Karpas-422 (cell line): ENCODE data around the gene RECQL. TPM values are rescaled to one million over a fixed set of nuclear protein-coding genes. Genes with fewer than 3 reads are reported as not detected.
A peak's percentile ranks its signal among the peaks of the same experiment; 100 is the strongest.
"Not testable (repeated sequence)": the region's sequence is repeated elsewhere in the genome, so short reads cannot be mapped to it uniquely, and the experiment has no call there.

Source experiments
- DNase-seq: peaks from one replicate; pipeline ENCODE4 v3.0.0-alpha.2; 2015
- H2AFZ ChIP-seq: fragments of 200-600 bp; sonication (generic); 2 replicates; pipeline ENCODE4 v1.6.1; 2014; ENCODE audit warnings: antibody characterized with exemption, low read length, mixed read lengths
- H3K27ac ChIP-seq: fragments of 200-600 bp; sonication (generic); 2 replicates; pipeline ENCODE4 v1.5.1; 2014; ENCODE audit warnings: mild to moderate bottlenecking, low read length, moderate library complexity
- H3K27me3 ChIP-seq: fragments of 200-600 bp; sonication (generic); 2 replicates; pipeline ENCODE4 v1.6.1; 2014; ENCODE audit warnings: low read length, mixed read lengths
- H3K36me3 ChIP-seq: fragments of 200-600 bp; sonication (generic); 2 replicates; pipeline ENCODE4 v1.6.1; 2014; ENCODE audit warnings: low read length, mixed read lengths; ENCODE audit not compliant: insufficient read depth
- H3K4me1 ChIP-seq: fragments of 200-600 bp; sonication (generic); 2 replicates; pipeline ENCODE4 v1.6.1; 2014; ENCODE audit warnings: mild to moderate bottlenecking, low read length, mixed read lengths
- H3K4me2 ChIP-seq: fragments of 200-600 bp; sonication (generic); 2 replicates; pipeline ENCODE4 v1.6.1; 2014; ENCODE audit warnings: low read length, low read depth, mild to moderate bottlenecking; ENCODE audit not compliant: poor library complexity, severe bottlenecking
- H3K4me3 ChIP-seq: fragments of 200-600 bp; sonication (generic); 2 replicates; pipeline ENCODE4 v1.5.1; 2014; ENCODE audit warnings: mild to moderate bottlenecking, antibody characterized with exemption, low read length, mixed read lengths
- H3K79me2 ChIP-seq: fragments of 200-600 bp; sonication (generic); 2 replicates; pipeline ENCODE4 v1.6.1; 2014; ENCODE audit warnings: mild to moderate bottlenecking, low read length, mixed read lengths
- H3K9ac ChIP-seq: fragments of 200-600 bp; sonication (generic); 2 replicates; pipeline ENCODE4 v1.6.0; 2014; ENCODE audit warnings: low read length
- H3K9me2 ChIP-seq: fragments of 200-600 bp; sonication (generic), shearing (Covaris generic); replicated peaks from 2 replicates; pipeline ENCODE4 v1.6.0; 2014; ENCODE audit warnings: mild to moderate bottlenecking, low read length, moderate library complexity; ENCODE audit not compliant: insufficient read depth
- H3K9me3 ChIP-seq: fragments of 300-700, 200-600 bp; sonication (generic); 2 replicates; pipeline ENCODE4 v1.6.1; 2014; ENCODE audit warnings: low read length, mixed read lengths
- H4K20me1 ChIP-seq: fragments of 200-600 bp; sonication (generic); 2 replicates; pipeline ENCODE4 v1.6.1; 2014; ENCODE audit warnings: mild to moderate bottlenecking, antibody characterized with exemption, low read length, low read depth; ENCODE audit not compliant: insufficient read depth
- total RNA-seq: library from RNA; depleted of rRNA; stranded (reverse); fragments of >200 nt; shearing (Covaris generic); gene quantifications from 2 replicates; pipeline ENCODE4 v1.2.3, GENCODE V29; 2014; ENCODE audit warnings: low replicate concordance

Gene RECQL
- total RNA-seq, 1 experiment from 2014 or later = 47.2 TPM

DNA sequence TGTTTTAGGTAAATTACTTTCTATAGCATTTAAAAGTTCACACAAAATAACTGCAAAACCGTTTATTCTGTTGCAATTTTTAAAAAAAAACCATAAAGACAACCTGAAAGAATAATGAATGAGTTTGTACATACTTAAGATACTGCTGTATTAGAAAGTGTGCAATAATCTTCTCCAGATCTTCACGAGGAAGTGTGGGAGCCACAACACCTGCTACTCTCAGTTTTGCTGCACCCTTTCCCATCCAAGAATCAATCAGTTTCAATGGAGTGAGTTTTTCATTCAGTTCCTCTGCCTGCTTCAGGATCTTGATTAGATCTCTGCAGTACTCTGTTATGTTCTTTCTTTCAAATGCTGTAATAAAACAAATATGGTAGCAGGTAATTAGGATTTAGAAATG lies 30.1 kb downstream of the RECQL start:
- Histone ChIP-seq H3K9me3 (no peaks in the 10 kb centered on the region), H3K4me1 (no peaks in the 10 kb centered on the region; the same call in 1 of the 2 replicates), H3K4me2 (no peak overlapping the region), H4K20me1 (no peaks in the 10 kb centered on the region), H3K27me3 (no peaks in the 10 kb centered on the region), H3K4me3 (no peak overlapping the region), H3K9ac (no peak overlapping the region), H3K36me3 (peaks cover 49% of the 10 kb centered on the region), H2AFZ (no peak overlapping the region), H3K27ac (no peak overlapping the region), H3K9me2 (no peaks in the 10 kb centered on the region), H3K79me2 (no peaks in the 10 kb centered on the region)
- DNase-seq = no peak

DNA sequence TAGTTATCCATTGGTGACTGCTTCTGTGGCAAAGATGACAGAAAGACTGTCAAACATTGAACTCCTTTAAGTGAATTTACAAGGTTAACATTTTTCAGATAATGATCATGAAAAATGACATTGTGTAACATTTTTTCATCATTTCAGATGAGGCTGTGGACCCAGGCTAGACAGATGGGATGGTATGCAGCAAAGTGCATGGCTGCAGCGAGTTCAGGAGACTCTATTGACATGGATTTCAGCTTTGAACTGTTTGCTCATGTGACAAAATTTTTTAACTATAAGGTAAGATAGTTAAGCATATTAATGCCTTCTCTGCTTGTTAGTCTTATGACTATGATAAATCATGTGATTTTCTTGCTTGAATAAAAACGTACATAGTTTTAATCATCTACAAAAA lies 34.1 kb downstream of the RECQL start:
- not testable (repeated sequence) for H4K20me1 ChIP-seq, H3K4me3 ChIP-seq, H3K4me1 ChIP-seq, H2AFZ ChIP-seq, H3K4me2 ChIP-seq, H3K79me2 ChIP-seq, H3K27me3 ChIP-seq, H3K9ac ChIP-seq, DNase-seq, H3K27ac ChIP-seq, H3K9me3 ChIP-seq, H3K9me2 ChIP-seq
- peaks cover 25% of the 10 kb centered on the region for H3K36me3 ChIP-seq

DNA sequence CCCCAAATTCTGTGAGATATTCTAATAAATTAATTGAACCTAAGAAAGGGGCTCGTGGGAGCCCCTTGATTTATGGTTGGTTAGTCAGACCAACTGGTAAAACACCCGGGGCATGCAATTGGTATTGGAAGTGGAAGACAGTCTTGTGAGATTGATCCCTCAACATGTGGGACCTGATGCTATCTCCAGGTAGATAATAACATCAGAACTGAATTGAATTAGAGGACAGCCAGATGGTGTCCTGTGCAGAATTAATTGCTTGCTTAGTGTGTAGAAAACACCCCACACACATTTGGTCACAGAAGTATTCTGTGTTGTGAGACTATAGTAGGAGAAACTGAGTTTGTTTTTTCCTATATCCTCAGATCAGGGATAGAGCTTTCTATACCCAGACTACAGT lies 42.0 kb downstream of the RECQL start:
- no peak overlapping the region for H3K27ac ChIP-seq
- H2AFZ ChIP-seq = no peak overlapping the region
- H3K27me3 ChIP-seq = no peaks in the 10 kb centered on the region
- DNase-seq = peak; percentile 31
- H4K20me1 ChIP-seq = no peaks in the 10 kb centered on the region
- H3K4me1 ChIP-seq = no peaks in the 10 kb centered on the region
- H3K9ac ChIP-seq = no peak overlapping the region
- no peaks in the 10 kb centered on the region for H3K9me2 ChIP-seq
- H3K4me2 ChIP-seq = no peak overlapping the region
- H3K36me3 ChIP-seq = peaks cover 23% of the 10 kb centered on the region
- H3K9me3 ChIP-seq = no peaks in the 10 kb centered on the region
- H3K79me2 ChIP-seq = no peaks in the 10 kb centered on the region
- H3K4me3 ChIP-seq = no peak overlapping the region

- Histone ChIP-seq H3K27me3 (no peaks in the 10 kb centered on the region), H2AFZ (no peak overlapping the region), H3K27ac (no peak overlapping the region), H4K20me1 (no peaks in the 10 kb centered on the region), H3K9me2 (no peaks in the 10 kb centered on the region), H3K9me3 (no peaks in the 10 kb centered on the region), H3K4me1 (no peaks in the 10 kb centered on the region), H3K4me3 (no peak overlapping the region), H3K9ac (no peak overlapping the region), H3K36me3 (peaks cover 24% of the 10 kb centered on the region), H3K4me2 (no peak overlapping the region), H3K79me2 (peaks cover 6% of the 10 kb centered on the region)
- DNase-seq = no peak
Observed at GRCh38 chr12:21456291-21456780, 45.1 kb downstream of the RECQL start.

GRCh38 chr12:21453312-21453852 lies 48.1 kb downstream of the RECQL start:
- Histone ChIP-seq H3K27ac (no peak overlapping the region), H3K4me3 (no peak overlapping the region), H3K9me2 (no peaks in the 10 kb centered on the region), H2AFZ (no peak overlapping the region), H3K79me2 (peaks cover 6% of the 10 kb centered on the region), H3K27me3 (no peaks in the 10 kb centered on the region), H3K4me2 (no peak overlapping the region), H3K9ac (no peak overlapping the region), H3K9me3 (no peaks in the 10 kb centered on the region), H3K36me3 (peaks cover 30% of the 10 kb centered on the region), H3K4me1 (no peaks in the 10 kb centered on the region), H4K20me1 (no peaks in the 10 kb centered on the region)
- DNase-seq = no peak

- H3K27ac ChIP-seq = no peak overlapping the region
- no peak overlapping the region for H3K9ac ChIP-seq
- no peaks in the 10 kb centered on the region for H3K27me3 ChIP-seq
- no peak for DNase-seq
- H3K9me2 ChIP-seq = no peaks in the 10 kb centered on the region
- peaks cover 6% of the 10 kb centered on the region for H3K79me2 ChIP-seq
- no peaks in the 10 kb centered on the region for H3K9me3 ChIP-seq
- H3K36me3 ChIP-seq = peaks cover 41% of the 10 kb centered on the region
- no peak overlapping the region for H3K4me2 ChIP-seq
- H3K4me1 ChIP-seq = no peaks in the 10 kb centered on the region
- no peak overlapping the region for H3K4me3 ChIP-seq
- H2AFZ ChIP-seq = no peak overlapping the region
- no peaks in the 10 kb centered on the region for H4K20me1 ChIP-seq
Observed at GRCh38 chr12:21451529-21451928, 49.9 kb downstream of the RECQL start.

GRCh38 chr12:21444193-21445146 lies 57.0 kb downstream of the RECQL start:
- peaks cover 5% of the 10 kb centered on the region; the same call in 1 of the 2 replicates for H3K4me1 ChIP-seq
- H3K9me3 ChIP-seq = no peaks in the 10 kb centered on the region
- no peaks in the 10 kb centered on the region for H4K20me1 ChIP-seq
- no peak for DNase-seq
- H3K9me2 ChIP-seq = no peaks in the 10 kb centered on the region
- H3K4me2 ChIP-seq = no peak overlapping the region
- H3K36me3 ChIP-seq = peaks cover 41% of the 10 kb centered on the region
- no peak overlapping the region for H3K27ac ChIP-seq
- peaks cover 53% of the 10 kb centered on the region for H3K79me2 ChIP-seq
- H2AFZ ChIP-seq = no peak overlapping the region
- H3K27me3 ChIP-seq = no peaks in the 10 kb centered on the region
- no peak overlapping the region for H3K9ac ChIP-seq
- H3K4me3 ChIP-seq = no peak overlapping the region

DNA sequence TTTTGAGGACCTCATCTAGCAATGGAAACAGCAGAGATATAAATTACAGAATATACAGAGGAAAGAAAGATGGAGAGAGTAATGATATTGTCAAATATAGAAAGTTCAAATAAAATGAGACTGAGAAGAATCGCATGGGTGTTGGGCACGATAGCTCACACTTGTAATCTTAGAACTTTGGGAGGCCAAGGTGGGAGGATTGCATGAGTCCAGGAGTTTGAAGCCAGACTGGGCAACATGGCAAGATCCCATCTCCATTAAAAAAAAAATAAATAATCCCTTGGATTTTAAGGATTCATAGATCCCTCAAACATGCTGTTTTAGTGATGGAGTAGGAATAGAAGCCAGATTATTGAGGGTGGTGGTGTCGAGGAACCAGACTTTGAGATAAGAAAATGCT lies 62.1 kb downstream of the RECQL start:
- Histone ChIP-seq H3K4me3 (peak overlapping the region; percentile 78; the same call in 1 of the 2 replicates), H3K27ac (no peak overlapping the region; the same call in 1 of the 2 replicates), H3K79me2 (peaks cover 64% of the 10 kb centered on the region), H3K36me3 (peaks cover 16% of the 10 kb centered on the region), H3K4me2 (peak overlapping the region; percentile 82), H3K9me2 (no peaks in the 10 kb centered on the region), H3K4me1 (peaks cover 23% of the 10 kb centered on the region), H3K27me3 (no peaks in the 10 kb centered on the region), H2AFZ (no peak overlapping the region), H4K20me1 (no peaks in the 10 kb centered on the region), H3K9me3 (no peaks in the 10 kb centered on the region), H3K9ac (no peak overlapping the region; the same call in 1 of the 2 replicates)
- no peak for DNase-seq
